ENCODE measurements around the gene RPGRIP1. TPM values are rescaled to one million over a fixed set of nuclear protein-coding genes. Genes with fewer than 3 reads are reported as not detected.

RPGRIP1 gene
- total RNA-seq, 2 experiments from 2014 or later = not detected

DNA sequence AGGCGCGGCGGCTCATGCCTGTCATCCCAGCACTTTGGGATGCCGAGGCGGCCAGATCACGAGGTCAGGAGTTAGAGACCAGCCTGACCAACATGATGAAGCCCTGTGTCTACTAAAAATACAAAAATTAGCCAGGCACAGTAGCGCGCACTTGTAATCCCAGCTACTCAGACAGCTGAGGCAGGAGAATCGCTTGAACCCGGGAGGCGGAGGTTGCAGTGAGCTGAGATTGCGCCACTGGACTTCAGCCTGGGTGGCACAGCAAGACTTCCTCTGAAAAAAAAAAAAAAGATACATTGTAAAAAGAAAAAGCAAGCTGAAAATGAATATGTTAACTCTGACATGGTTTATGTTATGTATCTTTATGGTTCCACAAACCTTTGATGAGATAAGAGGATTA, 33.6 kb downstream of the RPGRIP1 start:
- DNase-seq = no peak
- Mint-ChIP-seq H3K27me3 (peaks cover 2% of the 10 kb centered on the region), H3K4me3 (no peak overlapping the region), H3K36me3 (ENCODE audit: low read depth) (peaks cover 3% of the 10 kb centered on the region), H3K27ac (no peak overlapping the region), H3K4me1 (peaks cover 10% of the 10 kb centered on the region), H3K9me3 (no peaks in the 10 kb centered on the region)
- POLR2A ChIA-PET = no interaction called here
- CTCF ChIA-PET = no interaction called here

DNA sequence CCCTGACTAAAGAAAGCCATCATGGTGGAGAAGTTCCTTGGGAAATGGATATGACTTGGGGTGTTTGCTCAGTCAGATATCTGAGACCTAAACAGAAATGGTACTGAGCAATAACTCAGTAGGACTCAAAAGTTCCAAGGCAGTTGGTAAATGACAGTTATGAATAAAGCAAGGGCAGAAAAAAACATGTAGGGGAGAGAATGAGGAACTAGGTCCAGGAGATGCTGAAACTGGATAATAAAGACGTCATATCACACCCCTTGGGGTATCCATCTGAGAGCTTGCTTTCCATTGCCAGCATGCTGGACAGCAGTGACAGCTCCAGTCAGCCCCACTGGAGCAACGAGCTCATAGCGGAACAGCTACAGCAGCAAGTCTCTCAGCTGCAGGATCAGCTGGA, 37.5 kb downstream of the RPGRIP1 start:
- Mint-ChIP-seq H3K27ac (no peak overlapping the region), H3K27me3 (peaks cover 4% of the 10 kb centered on the region), H3K4me1 (peaks cover 7% of the 10 kb centered on the region), H3K36me3 (ENCODE audit: low read depth) (no peaks in the 10 kb centered on the region), H3K4me3 (no peak overlapping the region), H3K9me3 (no peaks in the 10 kb centered on the region)
- ChIA-PET CTCF (interaction anchor here (0.6 to 1.4 kb wide), 3 partner anchors 10 to 12 kb away, joined by 3 read pairs; no protein-coding TSS in a partner anchor), POLR2A (no interaction called here)
- no peak for DNase-seq

DNA sequence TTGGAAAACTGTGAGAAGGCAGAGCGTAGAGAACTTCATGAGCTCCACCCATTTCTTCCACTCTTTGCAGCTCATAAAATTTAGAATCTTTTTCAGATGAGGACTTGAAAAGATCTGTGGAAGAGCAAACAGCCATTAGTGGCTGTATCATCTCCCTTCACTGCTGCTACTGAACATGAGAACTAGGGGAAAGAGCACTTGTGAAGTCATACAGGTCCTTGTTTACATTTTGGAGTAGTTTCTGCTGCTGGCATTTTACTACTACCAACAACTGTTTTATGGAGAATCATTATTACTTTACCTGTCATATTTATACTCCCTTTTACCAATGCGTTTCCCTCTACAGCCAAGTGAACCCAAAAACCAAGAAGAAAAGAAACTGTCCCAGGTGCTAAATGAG, 41.0 kb downstream of the RPGRIP1 start:
- peaks cover 12% of the 10 kb centered on the region for H3K27me3 Mint-ChIP-seq
- H3K4me3 Mint-ChIP-seq = no peak overlapping the region
- DNase-seq = no peak
- ChIA-PET CTCF (no interaction called here), POLR2A (interaction anchor here (0.5 kb wide), 1 partner anchor 95 kb away, joined by 3 read pairs; no protein-coding TSS in a partner anchor)
- no peaks in the 10 kb centered on the region for H3K36me3 Mint-ChIP-seq (ENCODE audit: low read depth)
- H3K27ac Mint-ChIP-seq = no peak overlapping the region
- H3K4me1 Mint-ChIP-seq = peaks cover 7% of the 10 kb centered on the region
- H3K9me3 Mint-ChIP-seq = no peaks in the 10 kb centered on the region

DNA sequence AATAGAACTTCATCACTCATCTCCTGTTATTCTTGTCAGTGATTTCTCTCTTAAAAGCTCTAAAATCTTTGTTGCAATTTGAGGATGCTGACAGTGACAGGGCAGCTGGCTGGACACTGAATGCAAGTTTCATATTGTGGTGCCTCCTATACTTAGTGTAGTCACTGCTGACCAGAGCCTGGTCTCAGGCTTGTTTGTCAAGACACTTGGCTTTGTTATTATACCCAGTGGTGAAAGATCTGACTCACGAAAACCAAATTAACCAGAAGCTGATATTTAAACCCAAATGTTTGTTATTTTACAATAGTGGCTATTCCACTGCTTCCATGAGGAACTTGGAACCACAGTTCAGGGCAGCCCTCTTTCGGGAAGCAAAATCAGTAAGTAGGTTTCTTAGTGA, 42.8 kb downstream of the RPGRIP1 start:
- Mint-ChIP-seq H3K9me3 (no peaks in the 10 kb centered on the region), H3K36me3 (ENCODE audit: low read depth) (no peaks in the 10 kb centered on the region), H3K4me1 (peaks cover 7% of the 10 kb centered on the region), H3K4me3 (no peak overlapping the region), H3K27me3 (peaks cover 13% of the 10 kb centered on the region), H3K27ac (no peak overlapping the region)
- no peak for DNase-seq
- ChIA-PET CTCF (no interaction called here), POLR2A (no interaction called here)

DNA sequence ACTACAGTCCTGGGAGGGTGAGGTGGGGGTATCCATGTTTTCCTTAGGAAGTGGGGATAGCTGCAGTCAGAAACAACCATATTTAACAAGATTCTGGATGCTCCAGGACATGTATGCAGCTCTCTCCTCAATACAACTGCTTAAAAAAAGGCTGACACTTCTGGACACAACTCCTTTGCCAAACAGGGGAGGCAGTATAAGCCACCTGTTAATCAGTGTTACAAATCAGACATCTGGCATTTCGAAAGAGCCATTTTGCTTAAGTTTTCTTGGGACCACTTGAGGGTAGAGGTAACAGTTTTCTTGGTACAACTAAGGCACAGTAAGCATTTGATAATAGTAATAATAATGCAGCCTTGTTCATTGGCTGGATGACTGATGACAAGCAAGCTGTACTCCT, 47.1 kb downstream of the RPGRIP1 start:
- Mint-ChIP-seq H3K27me3 (peaks cover 10% of the 10 kb centered on the region), H3K9me3 (no peaks in the 10 kb centered on the region), H3K36me3 (ENCODE audit: low read depth) (no peaks in the 10 kb centered on the region), H3K4me1 (no peaks in the 10 kb centered on the region), H3K27ac (no peak overlapping the region), H3K4me3 (no peak overlapping the region)
- ChIA-PET POLR2A (no interaction called here), CTCF (interaction anchor here (0.6 kb wide), 1 partner anchor 9 kb away, joined by 3 read pairs; no protein-coding TSS in a partner anchor)
- DNase-seq = no peak

Other genes starting within 250 kb of the RPGRIP1 start
- not detected for gene TPPP2, start 249.9 kb upstream of the RPGRIP1 start, total RNA-seq
- not detected for gene RNASE13, start 245.3 kb upstream of the RPGRIP1 start, total RNA-seq
- not detected for gene RNASE7, start 237.7 kb upstream of the RPGRIP1 start, total RNA-seq
- gene RNASE8, start 222.3 kb upstream of the RPGRIP1 start, total RNA-seq = not detected
- gene ARHGEF40, start 209.8 kb upstream of the RPGRIP1 start, total RNA-seq = under 1 TPM in 1 of 2 experiments, not detected in 1; 0.22 TPM
- 1 to 10 TPM; 5.0 to 6.2 TPM for gene ZNF219, start 181.4 kb upstream of the RPGRIP1 start, total RNA-seq
- not detected for gene TMEM253, start 179.0 kb upstream of the RPGRIP1 start, total RNA-seq
- gene OR5AU1, start 124.0 kb upstream of the RPGRIP1 start, total RNA-seq = not detected
- gene HNRNPC, start 10.6 kb upstream of the RPGRIP1 start, total RNA-seq = 100 to 1,000 TPM; 684 to 863 TPM
- gene SUPT16H, start 103.9 kb downstream of the RPGRIP1 start, total RNA-seq = 100 to 1,000 TPM; 125 to 139 TPM
- 100 to 1,000 TPM; 123 to 127 TPM for gene CHD8, start 176.0 kb downstream of the RPGRIP1 start, total RNA-seq
- 10 to 100 TPM; 23.3 to 23.8 TPM for gene RAB2B, start 196.9 kb downstream of the RPGRIP1 start, total RNA-seq
- 10 to 100 TPM; 78.0 to 83.1 TPM for gene TOX4, start 197.1 kb downstream of the RPGRIP1 start, total RNA-seq
- 10 to 100 TPM; 80.2 to 81.4 TPM for gene METTL3, start 231.3 kb downstream of the RPGRIP1 start, total RNA-seq
- 1 to 10 TPM; 1.9 to 2.2 TPM for gene SALL2, start 246.3 kb downstream of the RPGRIP1 start, total RNA-seq